Thyroid gland (tissue), 4 donors: ENCODE results near the gene SPATA13. TPM values are rescaled to one million over a fixed set of nuclear protein-coding genes. Genes with fewer than 3 reads are reported as not detected.
"Not testable (repeated sequence)": the region's sequence is repeated elsewhere in the genome, so short reads cannot be mapped to it uniquely, and the experiment has no call there.

Source experiments
- DNase-seq, 2 donors: peaks; one replicate each; pipeline ENCODE4 v3.0.0-alpha.2; 2019
- H3K27ac ChIP-seq, 3 donors: fragments of 200-600 bp; sonication (generic); 1 replicate in 2 of 3; 2 replicates in 1 of 3; pipeline ENCODE4 v1.5.1; 2016 to 2019; ENCODE audit warnings: mild to moderate bottlenecking in 1 of 3, moderate library complexity in 1 of 3
- H3K27me3 ChIP-seq: fragments of 200-600 bp; sonication (generic); one replicate; pipeline ENCODE4 v1.5.1; 2019
- H3K36me3 ChIP-seq, 2 donors: fragments of 200-600 bp; sonication (generic); one replicate each; pipeline ENCODE4 v1.5.1; 2016 to 2019
- H3K4me1 ChIP-seq, 2 donors: fragments of 200-600 bp; sonication (generic); one replicate each; pipeline ENCODE4 v1.5.1; 2017 to 2019
- H3K4me3 ChIP-seq, 3 donors: fragments of 200-600 bp; sonication (generic); replicated peaks in 1 of 3; 1 replicate in 2 of 3; 2 replicates in 1 of 3; pipeline ENCODE4 v1.5.1; 2016; ENCODE audit warnings: mild to moderate bottlenecking in 1 of 3
- H3K9me3 ChIP-seq: fragments of 200-600 bp; sonication (generic); one replicate; pipeline ENCODE4 v1.5.1; 2017
- POLR2A ChIP-seq, 2 donors: fragments of 450-650 bp; IDR thresholded peaks; one replicate each; pipeline ENCODE4 v1.6.1; 2017; ENCODE audit warnings: antibody characterized with exemption in 2 of 2, mild to moderate bottlenecking in 2 of 2, moderate library complexity in 1 of 2
- WGBS, 2 donors: methylation state at CpG; one replicate each; pipeline ENCODE4 v1.1.5; 2017; 5-methylcytosine and 5-hydroxymethylcytosine counted together
- intact Hi-C: fragments of 100-400 bp; cut with DNase I; formaldehyde crosslinking; loops from one replicate; pipeline ENCODE4 v1.15.1; 2023
- total RNA-seq, 4 donors: library from RNA; depleted of rRNA; stranded (reverse); fragments of >200 nt; gene quantifications; one replicate each; pipeline ENCODE4 v1.2.3, GENCODE V29; 2016
- TF ChIP-seq, protein P1 (sequence below), 6 experiments: fragments of 200-600 bp in 3 of 6; fragments of 450-650 bp in 3 of 6; sonication (generic) in 3 of 6; IDR thresholded peaks; one replicate each; pipeline ENCODE4 v1.5.1; 2016 to 2019; ENCODE audit warnings: antibody characterized with exemption in 6 of 6, mild to moderate bottlenecking in 2 of 6, inconsistent platforms in 1 of 6, moderate library complexity in 1 of 6

SPATA13 gene
- total RNA-seq, 4 donors from 2014 or later, result 43.2 to 95.4 (median 51.1) TPM

DNA sequence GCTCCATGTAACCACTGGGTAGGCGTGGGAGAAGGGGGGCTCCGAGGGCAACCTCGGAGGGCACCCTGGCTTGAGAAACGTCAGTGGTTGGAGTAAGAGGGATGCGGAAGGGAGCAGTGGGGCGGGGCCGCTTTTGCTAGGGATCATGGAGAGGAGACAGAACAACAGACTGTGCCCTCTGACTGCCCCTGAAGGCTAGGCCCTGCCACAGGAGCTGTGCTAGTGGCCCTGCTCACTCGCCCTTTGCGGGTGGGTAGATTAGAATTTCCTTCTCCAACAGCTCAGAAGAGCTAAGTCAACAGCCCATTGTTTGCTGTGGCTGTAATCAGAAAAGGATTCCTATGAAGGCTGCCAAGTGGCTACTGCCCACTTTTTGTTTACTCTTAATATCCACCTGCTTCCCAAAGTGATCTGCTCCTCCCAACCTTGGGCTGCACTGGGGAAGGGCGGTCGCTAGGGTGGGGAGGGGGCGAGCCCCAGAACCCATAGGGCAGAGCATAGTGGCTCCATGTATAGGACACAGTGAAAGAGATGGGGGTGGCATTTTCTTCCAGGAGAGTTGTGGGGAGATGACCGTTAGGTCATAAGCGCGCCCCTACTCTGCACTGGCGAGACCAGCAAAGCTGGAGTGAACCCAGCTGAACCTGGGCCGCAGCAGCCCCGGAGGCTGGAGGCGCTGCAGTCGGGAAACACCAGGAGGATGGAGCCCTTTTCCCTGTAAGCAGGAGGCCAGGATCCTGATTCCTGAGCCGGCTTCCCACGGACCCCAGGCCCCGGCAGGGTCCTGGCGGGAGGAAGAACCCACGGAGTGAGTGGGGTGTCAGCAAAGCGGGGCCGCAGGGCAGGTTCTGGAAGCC is 146.9 kb downstream of the SPATA13 start:
- no peak for DNase-seq
- Histone ChIP-seq H3K36me3 (peaks cover 15 to 16% of the 10 kb centered on the region in 2 donors), H3K27me3 (no peaks in the 10 kb centered on the region), H3K9me3 (no peaks in the 10 kb centered on the region), H3K27ac (no peak overlapping the region), H3K4me1 (peaks cover 0 to 3% of the 10 kb centered on the region in 2 donors), H3K4me3 (no peak overlapping the region)
- TF ChIP-seq POLR2A (IDR thresholded peaks at IDR 0.05), result no peak
- TF ChIP-seq, protein P1, sequence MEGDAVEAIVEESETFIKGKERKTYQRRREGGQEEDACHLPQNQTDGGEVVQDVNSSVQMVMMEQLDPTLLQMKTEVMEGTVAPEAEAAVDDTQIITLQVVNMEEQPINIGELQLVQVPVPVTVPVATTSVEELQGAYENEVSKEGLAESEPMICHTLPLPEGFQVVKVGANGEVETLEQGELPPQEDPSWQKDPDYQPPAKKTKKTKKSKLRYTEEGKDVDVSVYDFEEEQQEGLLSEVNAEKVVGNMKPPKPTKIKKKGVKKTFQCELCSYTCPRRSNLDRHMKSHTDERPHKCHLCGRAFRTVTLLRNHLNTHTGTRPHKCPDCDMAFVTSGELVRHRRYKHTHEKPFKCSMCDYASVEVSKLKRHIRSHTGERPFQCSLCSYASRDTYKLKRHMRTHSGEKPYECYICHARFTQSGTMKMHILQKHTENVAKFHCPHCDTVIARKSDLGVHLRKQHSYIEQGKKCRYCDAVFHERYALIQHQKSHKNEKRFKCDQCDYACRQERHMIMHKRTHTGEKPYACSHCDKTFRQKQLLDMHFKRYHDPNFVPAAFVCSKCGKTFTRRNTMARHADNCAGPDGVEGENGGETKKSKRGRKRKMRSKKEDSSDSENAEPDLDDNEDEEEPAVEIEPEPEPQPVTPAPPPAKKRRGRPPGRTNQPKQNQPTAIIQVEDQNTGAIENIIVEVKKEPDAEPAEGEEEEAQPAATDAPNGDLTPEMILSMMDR (IDR thresholded peaks at IDR 0.05), result no peak
- intact Hi-C loops, result no loop called here
- WGBS, 2 donors, result 84 to 85% methylated on average over 26 to 27 of the region's 27 CpGs

DNA sequence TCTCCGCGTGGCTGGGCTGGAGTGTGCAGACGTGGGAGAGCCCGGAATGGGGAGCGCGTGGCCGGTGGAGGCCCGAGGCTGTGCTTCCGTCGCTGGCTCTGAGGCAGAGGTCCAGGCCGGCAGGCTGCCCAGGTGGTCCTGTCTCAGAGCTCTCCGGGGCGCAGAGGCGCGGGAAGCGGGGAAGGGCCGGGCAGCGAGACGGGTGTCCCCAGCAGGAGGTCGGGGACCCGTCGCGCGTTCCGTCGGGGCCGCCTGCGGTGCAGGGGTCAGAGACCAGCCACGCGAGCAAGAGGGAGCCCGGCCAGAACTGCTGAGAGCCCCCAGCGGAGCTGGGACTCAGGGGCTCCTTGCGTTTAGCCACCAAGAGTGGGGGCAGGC is 147.5 kb downstream of the SPATA13 start:
- no peak overlapping the region for H3K27ac ChIP-seq
- WGBS, 2 donors, result 80 to 86% methylated on average over 13 to 16 of the region's 33 CpGs
- no peak for DNase-seq

DNA sequence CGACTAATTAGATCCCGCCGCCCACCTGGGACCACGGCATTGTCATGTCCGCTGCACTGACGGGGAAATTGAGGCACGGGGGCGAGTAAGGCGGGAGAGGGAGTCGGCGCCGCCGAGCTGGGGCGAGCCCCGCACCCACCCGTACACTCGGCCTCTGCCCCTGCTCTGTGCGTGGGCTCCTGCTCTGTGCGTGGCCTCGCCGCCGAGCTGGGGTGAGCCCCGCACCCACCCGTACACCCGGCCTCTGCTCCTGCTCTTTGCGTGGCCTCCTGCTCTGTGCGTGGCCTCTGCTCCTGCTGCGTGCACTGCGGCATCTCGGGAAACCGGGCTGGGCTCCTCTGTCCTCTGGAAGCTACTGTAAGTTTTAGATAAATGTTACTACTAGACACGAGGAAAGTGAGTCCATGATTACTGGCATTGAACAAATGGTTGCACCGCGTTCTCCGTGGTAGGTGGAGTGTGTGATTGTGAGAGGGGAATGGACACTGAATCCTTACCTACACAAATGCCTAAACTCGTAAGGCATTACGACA is 148.0 kb downstream of the SPATA13 start:
- no peaks in the 10 kb centered on the region for H3K9me3 ChIP-seq
- DNase-seq, result no peak
- no peak overlapping the region for H3K27ac ChIP-seq
- peaks cover 0 to 3% of the 10 kb centered on the region in 2 donors for H3K4me1 ChIP-seq
- H3K36me3 ChIP-seq, result peaks cover 5 to 11% of the 10 kb centered on the region in 2 donors
- WGBS, 2 donors, result 90 to 92% methylated on average over 18 to 36 of the region's 37 CpGs
- no peaks in the 10 kb centered on the region for H3K27me3 ChIP-seq
- intact Hi-C loops, result no loop called here
- TF ChIP-seq POLR2A (IDR thresholded peaks at IDR 0.05), result no peak
- TF ChIP-seq, protein P1 (IDR thresholded peaks at IDR 0.05), result no peak
- H3K4me3 ChIP-seq, result no peak overlapping the region

More for the DNA sequence above, 147.5 kb downstream of the SPATA13 start:
- Histone ChIP-seq H3K36me3 (peaks cover 10 to 16% of the 10 kb centered on the region in 2 donors), H3K27me3 (no peaks in the 10 kb centered on the region), H3K9me3 (no peaks in the 10 kb centered on the region), H3K4me3 (no peak overlapping the region), H3K4me1 (peaks cover 0 to 3% of the 10 kb centered on the region in 2 donors)
- no peak for TF ChIP-seq POLR2A (IDR thresholded peaks at IDR 0.05)
- TF ChIP-seq, protein P1 (IDR thresholded peaks at IDR 0.05), result no peak
- intact Hi-C loops, result no loop called here

DNA sequence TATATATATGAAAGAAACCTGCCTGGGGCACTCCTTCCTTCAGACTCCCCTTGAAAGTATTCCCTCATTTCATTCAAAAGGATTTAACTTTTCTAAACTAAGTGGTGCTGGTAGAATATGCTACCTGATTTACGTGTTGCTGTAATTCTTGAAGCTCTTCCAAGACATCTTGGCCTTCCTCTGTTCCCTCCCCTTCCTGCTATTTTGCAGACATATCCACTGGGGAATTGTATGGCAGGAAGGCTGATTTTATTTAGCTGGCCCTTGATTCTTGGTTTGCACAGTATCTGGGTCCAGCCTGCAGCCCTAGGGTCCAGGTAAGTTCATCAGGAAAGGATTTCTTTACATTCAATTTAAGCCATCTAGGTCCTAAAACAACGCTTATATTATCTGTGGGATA is 148.8 kb downstream of the SPATA13 start, which contains the start of gene C1QTNF9:
Gene C1QTNF9, plus strand, starts transcription at position 281 of the 400 bp plus-strand sequence. CDS start 6,424 bp downstream, outside the sequence.
- intact Hi-C loops, result not testable (repeated sequence)

DNA sequence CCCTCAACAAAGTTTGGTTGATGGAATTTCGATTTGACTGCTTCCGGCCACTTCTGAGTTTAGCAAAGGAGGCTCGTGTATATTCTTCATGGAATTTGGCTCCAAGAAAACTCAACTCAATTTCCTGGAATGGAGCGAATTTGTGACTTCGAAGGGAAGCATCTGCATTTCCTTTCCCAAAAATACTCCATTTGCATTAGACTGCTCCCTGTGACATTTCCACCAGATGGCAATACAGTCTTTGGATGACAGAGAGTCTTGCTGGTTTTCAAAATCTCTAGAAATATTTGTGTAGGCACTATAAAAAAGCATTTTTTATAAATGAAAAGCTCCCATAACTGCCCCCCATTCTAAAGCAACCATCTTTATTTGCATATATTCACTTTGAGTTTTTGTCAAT is 152.9 kb downstream of the SPATA13 start:
- DNase-seq, result no peak
- TF ChIP-seq POLR2A (IDR thresholded peaks at IDR 0.05), result no peak
- TF ChIP-seq, protein P1 (IDR thresholded peaks at IDR 0.05), result no peak
- no peaks in the 10 kb centered on the region for H3K27me3 ChIP-seq
- WGBS, 2 donors, result 54% methylated on average over 5 of the region's 5 CpGs
- no peak overlapping the region for H3K4me3 ChIP-seq
- intact Hi-C loops, result no loop called here
- no peaks in the 10 kb centered on the region for H3K4me1 ChIP-seq
- no peaks in the 10 kb centered on the region for H3K36me3 ChIP-seq
- H3K9me3 ChIP-seq, result no peaks in the 10 kb centered on the region
- H3K27ac ChIP-seq, result no peak overlapping the region

More for the DNA sequence above, 148.8 kb downstream of the SPATA13 start, which contains the start of gene C1QTNF9:
- H3K4me1 ChIP-seq, H3K9me3 ChIP-seq, H3K36me3 ChIP-seq, H3K4me3 ChIP-seq, H3K27me3 ChIP-seq, DNase-seq, H3K27ac ChIP-seq: not testable (repeated sequence)
- 51 to 69% methylated on average over 2 of the region's 2 CpGs for WGBS, 2 donors

DNA sequence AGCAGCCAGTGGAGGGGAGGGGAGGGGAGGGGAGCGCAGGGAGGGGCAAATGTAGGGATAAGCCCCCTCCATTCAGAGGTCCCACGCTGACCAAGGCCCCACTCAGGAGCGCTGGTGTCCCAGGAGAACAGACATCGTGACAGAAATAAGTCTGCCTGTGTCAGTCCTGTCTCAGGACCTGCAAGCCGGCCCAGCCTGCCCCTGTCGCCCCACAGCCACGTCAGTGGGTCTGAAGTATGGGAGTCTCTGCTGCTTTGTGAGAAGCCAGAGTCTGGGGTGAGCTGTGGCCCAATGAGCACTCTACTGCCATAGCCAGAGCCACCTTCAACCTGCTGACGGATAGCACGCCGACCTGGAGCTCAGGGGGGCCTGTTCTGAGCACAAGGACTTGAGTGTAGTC is 157.3 kb downstream of the SPATA13 start:
- WGBS, 2 donors, result 85 to 89% methylated on average over 6 to 10 of the region's 10 CpGs
- H3K36me3 ChIP-seq, H3K9me3 ChIP-seq, DNase-seq, H3K4me3 ChIP-seq, H3K4me1 ChIP-seq, H3K27me3 ChIP-seq, intact Hi-C loops, H3K27ac ChIP-seq: not testable (repeated sequence)

DNA sequence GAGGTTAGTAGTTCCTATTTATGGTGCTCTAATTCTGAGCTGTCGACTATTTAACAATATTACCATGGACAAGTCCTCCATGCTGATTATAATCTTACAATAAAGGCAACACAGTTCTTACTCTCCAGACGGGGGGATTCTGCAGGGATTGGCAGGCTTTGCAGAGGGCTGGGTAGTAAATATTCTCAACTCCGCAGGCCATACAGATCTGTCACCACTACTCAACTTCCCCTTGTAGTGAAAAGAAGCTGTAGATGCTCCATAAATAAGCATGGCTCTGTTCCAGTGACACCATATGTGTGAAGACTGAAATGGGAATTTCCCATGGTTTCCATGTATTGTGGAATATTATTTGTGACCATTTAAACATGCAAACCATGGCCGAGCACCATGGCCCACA is 158.4 kb downstream of the SPATA13 start:
- intact Hi-C loops, H3K4me3 ChIP-seq, DNase-seq, H3K36me3 ChIP-seq, H3K27me3 ChIP-seq, H3K4me1 ChIP-seq, H3K27ac ChIP-seq, H3K9me3 ChIP-seq: not testable (repeated sequence)
- WGBS, 2 donors, result 74 to 75% methylated on average over 4 of the region's 4 CpGs

DNA sequence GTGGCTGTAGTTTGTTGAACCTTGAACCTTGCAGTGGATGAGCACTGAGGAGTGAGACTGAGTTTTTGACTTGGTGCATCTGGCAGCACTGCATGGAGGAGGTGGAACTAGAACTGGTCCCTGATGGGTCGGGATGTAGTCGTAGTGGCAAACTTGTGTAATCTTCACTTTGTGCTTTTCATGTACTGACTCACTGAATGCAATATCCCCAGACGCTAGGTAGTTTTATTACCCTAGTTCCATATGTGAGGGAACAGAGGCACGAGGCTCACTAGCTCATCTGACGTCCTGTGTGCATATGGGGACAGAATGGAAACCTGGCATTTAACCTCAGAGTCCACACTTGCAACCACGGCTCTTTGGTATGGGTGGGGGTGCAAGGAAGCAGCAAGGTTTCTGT is 159.1 kb downstream of the SPATA13 start:
- H3K9me3 ChIP-seq, H3K27me3 ChIP-seq, H3K4me3 ChIP-seq, H3K36me3 ChIP-seq, H3K4me1 ChIP-seq, DNase-seq, H3K27ac ChIP-seq, intact Hi-C loops: not testable (repeated sequence)
- WGBS, 2 donors, result 86 to 91% methylated on average over 6 of the region's 6 CpGs
